ENCODE data around the gene RNU5B-1.
A peak's percentile ranks its signal among the peaks of the same experiment; 100 is the strongest.

Gene RNU5B-1

DNA sequence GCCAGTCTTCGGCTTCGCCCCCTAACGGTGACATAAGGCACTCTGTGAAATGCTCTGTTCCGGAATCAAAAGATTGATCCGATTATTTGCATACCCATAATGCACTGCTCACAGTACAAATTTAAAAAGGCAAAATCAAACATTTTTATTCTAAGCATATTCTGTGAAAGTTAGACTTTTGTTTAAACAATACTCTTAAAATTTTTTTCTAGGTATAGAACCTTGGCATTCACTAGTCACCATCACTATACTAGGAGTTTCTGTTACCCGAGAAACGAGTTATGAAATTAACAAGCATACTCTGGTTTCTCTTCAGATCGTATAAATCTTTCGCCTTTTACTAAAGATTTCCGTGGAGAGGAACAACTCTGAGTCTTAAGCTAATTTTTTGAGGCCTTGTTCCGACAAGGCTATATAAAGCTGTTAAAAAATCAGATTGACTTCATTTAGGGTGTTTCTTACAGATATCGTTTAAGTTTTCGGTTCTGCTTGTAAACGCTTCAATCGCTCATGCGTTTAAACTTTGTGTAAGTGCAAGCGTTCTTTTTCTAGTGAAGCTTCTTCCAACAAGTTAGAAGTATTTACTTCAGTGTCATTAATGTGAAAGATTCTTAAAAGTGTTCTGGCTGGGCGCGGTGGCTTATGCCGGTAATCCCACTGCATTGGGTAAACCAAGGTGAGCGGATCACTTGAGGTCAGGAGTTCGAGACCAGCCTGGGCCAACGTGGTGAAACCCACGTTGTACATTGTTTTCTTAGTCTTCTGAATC lies at the start of gene RNU5B-1:
RNU5B-1 (plus strand) TSS at position 297 of the 769 bp plus-strand sequence.
- peak; percentile 91 to 92 for DNase-seq

- DNase-seq = no peak
Measured at GRCh38 chr15:65254758-65255157, 49.7 kb upstream of the RNU5B-1 start.

DNA sequence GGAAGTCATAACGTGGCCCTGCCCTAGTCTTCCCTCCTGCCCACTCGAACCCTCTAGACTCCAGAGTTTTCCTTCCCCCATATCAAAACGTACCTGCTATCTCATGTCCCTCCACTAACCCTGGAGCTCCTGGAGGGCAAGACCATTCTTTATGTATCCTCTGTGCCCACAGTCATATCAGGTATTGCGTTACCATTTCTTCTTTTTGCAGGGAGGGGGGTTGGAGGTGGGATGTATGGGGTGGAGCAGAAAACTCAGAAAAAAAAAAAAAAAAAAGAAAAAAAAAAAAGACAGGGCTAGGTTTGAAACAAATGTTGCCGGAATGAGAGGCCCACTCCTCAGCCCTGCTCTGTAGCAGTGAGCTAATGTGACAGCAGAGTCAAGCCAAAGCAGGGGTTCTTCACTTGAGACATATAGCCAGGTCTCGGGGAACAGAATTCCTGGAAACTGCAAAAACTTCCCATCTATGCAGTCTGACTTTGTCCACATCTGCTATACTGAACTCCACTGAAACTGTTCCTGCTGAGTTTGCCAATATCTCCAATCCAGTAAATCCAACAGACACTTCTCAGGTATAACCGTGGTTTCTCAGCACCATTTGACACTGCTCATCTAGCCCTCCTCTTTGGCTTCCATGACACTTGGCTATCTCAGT lies 48.9 kb upstream of the RNU5B-1 start:
- no peak for DNase-seq

GRCh38 chr15:65258375-65259262 lies 45.9 kb upstream of the RNU5B-1 start:
- no peak for DNase-seq

DNA sequence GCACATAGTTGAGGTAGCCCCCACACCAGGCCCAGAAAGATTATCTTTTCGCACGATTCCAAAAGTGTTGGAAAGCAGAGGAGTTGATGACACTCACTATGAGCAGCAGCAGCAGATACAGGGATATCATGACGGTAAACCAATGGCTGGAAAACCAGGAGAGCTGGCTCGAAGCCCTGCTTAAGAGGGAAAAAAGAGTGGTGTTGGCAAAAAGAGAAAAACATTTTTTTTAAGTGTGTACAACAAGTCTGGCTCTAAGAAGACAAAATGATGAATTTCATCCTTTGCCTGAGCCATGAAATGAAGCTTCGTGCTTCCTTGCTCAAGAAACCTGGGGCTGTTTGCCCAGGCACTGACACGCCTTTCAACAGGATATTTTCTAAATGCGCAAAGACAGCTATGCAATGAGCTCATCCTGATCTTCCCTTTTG lies 45.1 kb upstream of the RNU5B-1 start:
- DNase-seq = no peak

GRCh38 chr15:65260968-65261367 lies 43.5 kb upstream of the RNU5B-1 start:
- DNase-seq = no peak

DNA sequence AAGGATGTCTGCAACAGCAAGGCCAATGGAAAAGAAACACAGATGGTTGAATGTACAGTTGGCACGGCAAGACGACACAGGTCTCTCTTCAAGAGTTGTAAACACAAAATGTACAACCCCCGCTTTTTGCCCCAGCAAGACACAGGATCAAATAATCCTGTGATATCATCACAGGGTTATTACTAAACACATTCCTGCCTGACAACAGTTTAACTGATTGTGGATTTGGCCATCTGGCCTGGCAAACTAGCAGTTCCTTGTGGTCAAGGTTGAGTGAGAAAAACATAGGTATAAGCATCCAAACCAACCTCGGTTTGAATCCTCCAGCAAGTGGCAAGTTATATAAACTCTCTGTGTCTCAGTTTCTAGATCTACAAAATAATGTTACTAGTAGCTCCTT lies 41.2 kb upstream of the RNU5B-1 start:
- DNase-seq = no peak

DNA sequence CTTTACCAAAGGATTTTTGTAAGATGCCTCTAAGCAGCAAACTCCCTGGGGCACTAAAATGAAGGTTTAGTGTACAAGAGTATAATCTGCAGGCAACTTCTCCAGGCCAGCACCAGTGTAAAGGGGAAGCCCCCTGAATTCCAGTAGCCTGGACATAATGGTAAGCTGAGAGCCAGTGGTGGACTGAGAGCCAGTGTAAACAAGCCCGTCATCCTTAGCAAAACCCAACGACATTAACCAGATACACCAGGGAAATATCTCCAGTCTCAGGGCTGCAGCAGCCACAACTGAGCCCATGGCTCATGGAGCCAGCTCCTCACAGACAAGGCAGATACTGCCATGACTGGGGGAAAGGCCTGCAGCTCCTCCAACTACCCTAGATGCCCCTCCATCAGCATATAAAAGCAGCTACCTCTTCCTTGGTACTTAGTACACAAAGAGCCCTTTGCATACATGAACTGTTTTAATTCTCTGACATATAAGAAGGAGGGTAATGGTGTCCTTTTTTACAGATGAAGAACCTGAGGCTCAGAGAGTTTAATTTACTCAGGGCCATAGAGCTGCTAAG lies 39.5 kb upstream of the RNU5B-1 start:
- DNase-seq = no peak

- no peak for DNase-seq
Measured at GRCh38 chr15:65266469-65266868, 38.0 kb upstream of the RNU5B-1 start.

DNA sequence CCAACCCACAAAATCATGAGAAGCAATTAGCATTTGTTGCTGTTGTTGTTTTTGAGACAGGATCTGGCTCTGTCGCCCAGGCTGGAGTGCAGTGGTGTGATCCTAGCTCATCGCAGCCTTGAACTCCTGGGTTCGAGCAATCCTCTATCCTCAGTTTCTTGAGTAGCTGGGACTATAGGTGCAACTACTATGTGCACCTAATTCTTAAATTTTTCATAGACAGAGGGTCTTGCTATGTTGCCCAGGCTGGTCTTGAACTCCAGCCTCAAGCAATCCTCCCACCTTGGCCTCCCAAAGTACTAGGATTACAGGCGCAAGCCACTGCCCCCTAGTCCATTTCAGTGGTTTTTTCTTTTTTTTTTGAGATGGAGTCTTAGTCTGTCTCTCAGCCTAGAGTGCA lies 36.1 kb upstream of the RNU5B-1 start:
- no peak for DNase-seq

DNA sequence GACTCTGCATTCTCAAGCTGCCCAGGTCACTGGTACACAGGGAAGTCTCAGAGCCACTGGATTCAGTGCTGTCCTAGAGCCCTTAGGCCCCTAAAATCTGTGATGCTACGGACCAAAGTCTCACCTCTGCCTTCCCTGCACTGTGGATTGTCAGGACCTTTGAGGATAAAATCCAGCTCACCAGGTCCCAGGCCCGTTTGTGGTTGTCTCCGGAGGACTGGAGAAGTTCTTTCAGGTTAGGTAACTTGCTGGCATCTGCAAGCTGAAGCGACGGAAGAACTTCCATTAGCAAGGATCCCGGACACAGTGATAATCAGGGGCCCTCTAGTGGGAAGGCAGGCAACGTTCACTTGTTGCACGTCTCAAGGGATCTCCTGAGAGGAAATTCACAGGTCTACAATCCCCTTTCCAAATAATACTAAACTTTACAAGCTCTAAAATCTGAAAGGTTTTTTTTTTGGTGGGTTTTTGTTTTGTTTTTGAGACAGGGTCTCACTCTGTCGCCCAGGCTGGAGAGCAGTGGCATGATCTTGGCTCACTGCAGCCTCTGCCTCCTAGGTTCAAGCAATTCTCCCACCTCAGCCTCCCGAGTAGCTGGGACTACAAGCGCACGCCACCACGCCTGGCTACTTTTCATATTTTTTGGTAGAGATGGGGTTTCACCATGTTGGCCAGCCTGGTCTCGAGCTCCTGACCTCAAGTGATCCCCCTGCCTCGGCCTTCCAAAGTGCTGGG lies 33.5 kb upstream of the RNU5B-1 start:
- DNase-seq = peak in 1 of 2 experiments; percentile 5

DNA sequence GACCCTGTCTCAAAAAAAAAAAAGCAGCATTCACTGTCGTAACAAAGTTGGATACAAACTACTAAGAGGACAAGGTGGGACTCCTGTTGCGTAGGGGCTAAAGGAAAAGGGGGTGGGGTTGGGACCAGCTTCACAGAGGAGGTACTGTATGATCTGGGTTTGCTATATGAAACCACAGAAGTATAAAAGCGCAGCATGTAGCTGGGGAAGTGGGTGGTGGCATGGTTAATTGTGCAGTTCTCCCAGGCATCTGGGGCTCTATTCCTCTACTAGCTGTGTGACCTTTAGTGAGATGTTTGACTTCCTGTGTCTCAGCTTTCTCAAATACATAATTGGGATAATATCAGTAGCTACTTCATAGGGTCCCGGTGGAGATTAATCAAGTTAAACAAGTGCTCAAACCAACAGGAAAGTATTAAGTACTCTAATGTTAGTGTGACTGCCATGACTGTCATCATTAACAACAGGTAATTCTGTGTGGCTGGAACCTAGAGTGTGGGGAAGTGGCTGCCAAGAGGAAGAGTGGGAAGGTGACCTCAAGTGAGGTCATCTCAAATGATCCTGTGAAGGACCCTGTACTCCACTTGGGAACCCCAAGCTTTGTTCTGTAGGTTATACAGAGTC lies 29.3 kb upstream of the RNU5B-1 start:
- no peak for DNase-seq

DNA sequence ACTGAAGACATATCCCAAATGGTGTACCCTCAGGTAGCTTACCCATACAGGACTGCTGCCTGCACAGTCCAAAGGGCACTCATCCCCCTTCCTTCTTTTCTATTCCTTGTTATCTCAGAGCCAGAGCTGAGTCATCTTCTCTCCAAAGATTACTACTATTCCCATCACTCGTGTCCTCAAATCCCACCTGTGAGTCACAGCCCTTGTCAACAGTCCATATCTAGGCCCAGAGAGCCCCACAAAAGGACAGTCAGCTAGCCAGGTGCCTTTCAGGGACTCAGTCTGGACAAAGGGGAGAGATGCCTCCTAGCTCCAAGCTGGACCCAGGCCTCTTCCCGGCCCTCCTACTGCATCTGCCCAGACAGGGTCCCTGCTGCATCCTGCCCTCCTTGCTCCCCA lies 28.8 kb upstream of the RNU5B-1 start:
- DNase-seq = no peak

- DNase-seq = no peak
Measured at GRCh38 chr15:65277015-65277414, 27.5 kb upstream of the RNU5B-1 start.

DNA sequence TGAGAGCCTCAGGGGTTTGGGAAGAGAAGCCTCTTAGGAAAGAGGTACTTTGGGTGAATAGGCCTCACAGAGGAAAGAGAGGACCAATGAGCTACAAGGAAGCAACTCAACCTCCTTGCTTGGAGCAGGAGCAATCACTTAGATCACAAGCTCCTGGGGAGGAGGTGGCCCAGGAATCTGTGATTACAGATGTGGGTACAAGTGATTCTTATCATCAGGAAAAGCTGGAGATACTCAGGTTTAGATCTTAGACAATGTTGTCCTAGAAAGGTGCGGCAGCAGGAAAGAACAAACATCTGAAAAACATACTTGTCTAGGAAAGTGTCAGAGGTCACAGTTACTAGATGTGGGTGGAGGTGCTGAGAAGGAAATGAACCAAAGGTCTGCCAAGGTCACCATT lies 26.0 kb upstream of the RNU5B-1 start:
- no peak for DNase-seq

DNA sequence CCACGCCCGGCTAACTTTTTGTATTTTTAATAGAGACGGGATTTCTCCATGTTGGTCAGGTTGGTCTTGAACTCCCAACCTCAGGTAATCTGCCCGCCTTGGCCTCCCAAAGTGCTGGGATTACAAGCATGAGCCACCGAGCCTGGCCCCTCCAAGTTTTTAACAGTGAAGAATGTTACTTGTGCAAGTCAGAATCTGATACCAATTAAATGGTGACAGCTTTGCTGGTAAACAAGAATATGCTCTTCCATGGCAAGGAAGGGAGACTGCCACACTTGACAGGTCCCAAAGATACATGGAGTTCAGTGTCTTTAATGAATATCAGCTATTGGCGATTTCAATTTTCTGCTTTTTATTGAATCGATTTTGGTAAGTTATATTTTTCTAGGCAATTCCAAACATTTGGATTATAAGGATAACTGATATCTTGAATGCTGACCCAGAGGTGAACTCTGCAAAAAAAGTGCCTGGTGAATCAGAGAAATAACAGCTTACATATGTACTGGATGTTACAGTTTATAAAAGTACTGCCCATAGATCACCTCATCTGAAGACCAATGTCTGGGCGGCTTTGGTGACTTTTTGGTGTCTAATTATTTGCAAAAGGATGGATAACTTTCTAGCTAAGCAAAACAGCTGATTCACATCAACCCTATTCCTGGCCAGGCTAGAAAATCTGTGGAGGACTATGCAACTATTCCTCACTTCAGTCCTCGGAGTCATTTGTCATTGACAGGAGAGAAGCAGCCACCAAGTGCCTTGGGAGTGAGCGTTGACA lies 19.0 kb upstream of the RNU5B-1 start:
- no peak for DNase-seq

- peak; percentile 28 to 52 for DNase-seq
Measured at GRCh38 chr15:65286069-65286703, 18.3 kb upstream of the RNU5B-1 start.

DNA sequence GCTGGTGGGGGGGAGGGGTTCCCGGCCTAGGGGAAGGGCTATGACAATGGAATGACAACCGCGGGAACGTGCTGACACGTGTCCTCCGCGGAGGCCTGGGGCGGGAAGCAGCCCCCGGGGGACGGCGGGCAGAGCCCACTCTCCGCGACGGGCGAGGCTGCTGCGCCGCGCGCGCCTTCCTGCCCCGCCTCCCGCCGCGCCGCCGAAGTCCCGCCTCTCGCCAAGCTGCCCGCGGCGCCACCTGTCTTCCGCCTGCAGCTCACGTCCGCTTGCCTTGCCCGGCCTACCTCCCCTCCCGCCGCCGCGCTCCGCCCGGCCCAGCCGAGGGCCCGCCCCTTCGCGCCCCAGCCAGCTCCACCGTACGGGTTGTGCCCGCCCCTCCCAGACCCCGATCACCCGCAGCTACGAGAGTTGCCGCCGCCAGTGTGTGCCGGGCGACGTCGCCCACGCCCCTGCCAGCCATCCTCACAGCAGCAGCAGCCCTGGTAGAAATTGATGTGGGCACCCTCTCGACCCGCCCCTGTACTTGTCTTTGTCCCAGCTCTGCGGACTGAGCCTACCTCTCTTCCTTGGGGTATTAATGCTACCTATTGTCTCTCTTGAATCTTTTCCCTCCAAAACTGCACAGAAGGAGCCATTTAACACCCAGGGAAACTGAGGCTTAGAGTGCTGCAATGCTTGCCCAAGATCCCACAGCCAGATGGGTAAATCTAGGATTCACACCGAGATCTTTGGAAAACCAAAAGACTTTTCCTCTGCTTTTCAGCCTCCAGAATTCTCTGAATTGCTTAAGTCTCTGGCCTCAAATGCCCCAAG lies 17.6 kb upstream of the RNU5B-1 start, which contains the start of gene PARP16:
PARP16 (minus strand) TSS at position 180 of the 816 bp plus-strand sequence. CDS start 457 bp downstream, outside the sequence.
- DNase-seq = peak; percentile 93

DNA sequence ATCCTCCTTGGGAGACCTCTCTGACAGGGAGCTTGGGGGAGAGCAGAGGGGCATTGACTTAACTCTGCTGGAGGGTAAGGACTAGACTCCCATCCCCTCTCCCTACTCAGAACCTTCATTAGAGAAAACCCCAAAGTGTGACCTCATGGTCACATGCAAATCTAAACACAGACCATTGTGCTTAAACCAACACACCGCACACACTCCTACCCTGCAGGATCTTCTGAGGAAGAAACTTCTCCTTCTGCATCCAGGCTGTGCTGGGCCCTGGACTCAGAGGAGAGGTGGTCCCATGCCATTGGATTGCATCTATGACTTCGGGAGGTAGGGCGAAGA lies 17.0 kb upstream of the RNU5B-1 start:
- DNase-seq = no peak

Data from NCI-H2081 (cell line).